HUDEP-2 (cell line): Measurements from ENCODE around the gene SEMA4A.

Experiments used
- DNase-seq, 76 experiments: peaks; one replicate each; lab custom pipeline; 2025; ENCODE audit not compliant: unreplicated experiment in 76 of 76; lab: John Stamatoyannopoulos, UW

The SEMA4A gene

DNA sequence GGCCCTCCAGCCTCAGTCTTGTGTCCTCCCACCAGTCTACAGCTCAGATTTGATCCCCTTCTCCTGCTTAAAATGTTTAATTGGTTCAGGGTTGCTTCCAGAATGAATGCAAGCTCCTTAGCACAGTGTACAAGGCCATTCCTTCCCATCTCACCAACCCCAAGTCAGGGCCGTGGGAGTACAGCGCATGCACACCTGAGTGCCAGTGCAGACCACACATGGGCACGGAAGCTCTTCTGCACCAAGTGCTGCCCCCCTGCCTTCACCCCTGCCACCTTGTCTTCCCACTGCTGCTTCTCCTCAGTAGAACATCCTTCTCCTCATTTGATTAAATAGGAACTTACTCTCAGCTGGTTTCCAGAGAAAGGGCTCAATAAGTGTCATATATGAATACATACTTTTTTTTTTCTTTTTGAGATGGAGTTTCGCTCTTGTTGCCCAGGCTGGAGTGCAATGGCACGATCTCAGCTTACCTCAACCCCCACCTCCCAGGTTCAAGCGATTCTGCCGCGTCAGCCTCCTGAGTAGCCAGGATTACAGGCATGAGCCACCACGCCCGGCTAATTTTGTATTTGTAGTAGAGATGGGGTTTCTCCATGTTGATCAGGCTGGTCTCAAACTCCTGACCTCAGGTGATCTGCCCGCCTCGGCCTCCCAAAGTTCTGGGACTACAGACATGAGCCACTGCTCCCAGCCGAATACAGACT is 68.8 kb downstream of the SEMA4A start:
- no peak for DNase-seq

DNA sequence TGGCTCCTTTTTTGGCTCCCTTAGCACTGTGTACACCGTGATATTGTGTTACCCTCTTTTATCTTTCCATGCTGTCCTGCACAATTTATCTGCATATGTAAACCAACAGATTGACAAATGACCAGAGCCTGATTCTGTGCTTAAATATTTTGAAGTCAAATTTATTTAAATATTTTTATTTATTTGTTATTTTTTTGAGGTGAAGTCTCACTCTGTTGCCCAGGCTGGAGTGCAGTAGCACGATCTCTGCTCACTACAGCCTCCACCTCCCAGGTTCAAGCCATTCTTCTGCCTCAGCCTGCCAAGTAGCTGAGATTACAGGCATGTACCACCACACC is 72.3 kb downstream of the SEMA4A start:
- no peak for DNase-seq

DNA sequence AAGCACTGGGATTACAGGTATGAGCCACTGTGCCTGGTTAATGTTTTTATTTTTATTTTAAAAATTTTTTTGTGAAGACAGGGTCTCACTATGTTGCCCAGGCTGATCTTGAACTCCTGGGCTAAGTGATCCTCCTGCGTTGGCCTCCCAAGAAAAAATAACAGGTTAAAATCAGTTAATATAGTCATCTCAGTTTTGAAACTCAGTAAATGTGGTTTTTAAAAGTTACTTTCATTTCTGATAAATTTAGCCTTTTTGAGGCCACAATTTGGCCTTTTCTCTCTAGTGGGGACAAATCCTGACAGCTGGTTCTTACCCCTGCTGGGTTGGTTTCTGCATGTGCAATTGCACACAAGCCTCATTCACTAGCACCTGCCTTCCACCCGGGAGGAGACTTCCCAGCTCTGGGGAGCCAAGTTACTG is 72.7 kb downstream of the SEMA4A start:
- DNase-seq: no peak

DNA sequence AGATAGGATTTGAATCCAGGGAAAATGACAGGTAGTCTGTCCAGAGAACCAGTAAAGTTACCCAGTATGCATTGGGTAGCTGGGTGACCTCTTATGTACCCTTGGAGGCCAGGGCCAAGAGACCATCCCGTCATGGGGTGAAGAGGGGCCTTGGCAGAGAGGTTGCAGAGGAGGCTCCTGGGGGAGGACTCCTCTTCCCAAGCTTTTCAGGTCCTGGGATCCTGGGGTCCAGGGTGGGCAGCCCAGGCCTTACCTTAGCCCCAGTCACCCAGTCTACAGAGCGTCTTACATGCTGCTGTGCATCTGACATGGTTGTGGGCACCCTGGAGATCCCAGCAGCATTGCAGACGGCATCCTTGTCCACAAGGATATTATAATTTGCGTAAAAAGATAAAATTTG is 73.4 kb downstream of the SEMA4A start:
- DNase-seq: no peak
